ENCODE measurements around the gene BATF.
A peak's percentile ranks its signal among the peaks of the same experiment; 100 is the strongest.

BATF gene

DNA sequence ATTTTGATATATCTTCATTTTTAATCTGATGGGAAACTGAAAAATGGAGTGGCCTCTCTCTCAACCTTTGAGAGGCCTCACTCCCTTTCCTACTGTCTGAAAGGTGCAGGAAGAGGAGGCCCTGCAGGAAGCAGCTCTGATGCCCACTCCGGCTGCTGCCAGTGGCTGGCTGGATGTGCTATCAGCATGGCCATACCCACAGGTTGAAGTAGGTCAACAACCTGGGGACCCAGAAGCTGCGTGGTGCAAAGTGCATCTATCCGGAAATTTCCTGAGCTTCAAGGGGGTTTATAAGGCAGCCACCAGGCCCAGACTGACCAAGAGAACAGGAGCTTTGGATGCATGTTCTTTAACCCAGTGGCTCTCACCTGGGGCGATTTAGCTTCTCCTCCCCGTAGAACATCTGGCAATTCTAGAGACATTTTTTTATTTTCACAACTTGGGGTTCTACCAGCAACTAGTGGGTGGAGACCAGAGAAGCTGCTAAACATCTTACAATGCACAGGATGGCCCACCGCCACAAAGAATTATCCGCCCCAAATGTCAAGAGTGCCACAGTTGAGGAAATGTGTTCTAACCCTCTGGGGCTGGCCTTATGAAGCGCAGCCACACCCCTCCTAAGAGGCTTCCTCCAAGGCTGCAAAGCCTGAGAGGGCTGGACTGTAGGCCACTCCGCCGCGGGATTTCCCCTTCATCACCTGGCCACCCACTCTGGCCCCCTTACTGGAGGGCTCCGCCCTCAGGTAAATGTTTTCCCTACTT is 8.2 kb upstream of the BATF start:
- H3K4me3 ChIP-seq (ENCODE audit: low read depth in 1 of 2, low read length in 1 of 2) = no peak overlapping the region
- no peaks in the 10 kb centered on the region for H3K36me3 ChIP-seq
- no peaks in the 10 kb centered on the region for H3K9me3 ChIP-seq
- H3K27me3 ChIP-seq = no peaks in the 10 kb centered on the region
- TF ChIP-seq, protein P1, sequence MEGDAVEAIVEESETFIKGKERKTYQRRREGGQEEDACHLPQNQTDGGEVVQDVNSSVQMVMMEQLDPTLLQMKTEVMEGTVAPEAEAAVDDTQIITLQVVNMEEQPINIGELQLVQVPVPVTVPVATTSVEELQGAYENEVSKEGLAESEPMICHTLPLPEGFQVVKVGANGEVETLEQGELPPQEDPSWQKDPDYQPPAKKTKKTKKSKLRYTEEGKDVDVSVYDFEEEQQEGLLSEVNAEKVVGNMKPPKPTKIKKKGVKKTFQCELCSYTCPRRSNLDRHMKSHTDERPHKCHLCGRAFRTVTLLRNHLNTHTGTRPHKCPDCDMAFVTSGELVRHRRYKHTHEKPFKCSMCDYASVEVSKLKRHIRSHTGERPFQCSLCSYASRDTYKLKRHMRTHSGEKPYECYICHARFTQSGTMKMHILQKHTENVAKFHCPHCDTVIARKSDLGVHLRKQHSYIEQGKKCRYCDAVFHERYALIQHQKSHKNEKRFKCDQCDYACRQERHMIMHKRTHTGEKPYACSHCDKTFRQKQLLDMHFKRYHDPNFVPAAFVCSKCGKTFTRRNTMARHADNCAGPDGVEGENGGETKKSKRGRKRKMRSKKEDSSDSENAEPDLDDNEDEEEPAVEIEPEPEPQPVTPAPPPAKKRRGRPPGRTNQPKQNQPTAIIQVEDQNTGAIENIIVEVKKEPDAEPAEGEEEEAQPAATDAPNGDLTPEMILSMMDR (IDR thresholded peaks at IDR 0.05) = no peak
- H3K4me1 ChIP-seq (ENCODE audit: control insufficient read depth in 1 of 2, insufficient read depth in 1 of 2, low read depth in 1 of 2, low read length in 1 of 2) = peaks cover 14 to 15% of the 10 kb centered on the region in 2 experiments
- H3K27ac ChIP-seq = no peak overlapping the region

DNA sequence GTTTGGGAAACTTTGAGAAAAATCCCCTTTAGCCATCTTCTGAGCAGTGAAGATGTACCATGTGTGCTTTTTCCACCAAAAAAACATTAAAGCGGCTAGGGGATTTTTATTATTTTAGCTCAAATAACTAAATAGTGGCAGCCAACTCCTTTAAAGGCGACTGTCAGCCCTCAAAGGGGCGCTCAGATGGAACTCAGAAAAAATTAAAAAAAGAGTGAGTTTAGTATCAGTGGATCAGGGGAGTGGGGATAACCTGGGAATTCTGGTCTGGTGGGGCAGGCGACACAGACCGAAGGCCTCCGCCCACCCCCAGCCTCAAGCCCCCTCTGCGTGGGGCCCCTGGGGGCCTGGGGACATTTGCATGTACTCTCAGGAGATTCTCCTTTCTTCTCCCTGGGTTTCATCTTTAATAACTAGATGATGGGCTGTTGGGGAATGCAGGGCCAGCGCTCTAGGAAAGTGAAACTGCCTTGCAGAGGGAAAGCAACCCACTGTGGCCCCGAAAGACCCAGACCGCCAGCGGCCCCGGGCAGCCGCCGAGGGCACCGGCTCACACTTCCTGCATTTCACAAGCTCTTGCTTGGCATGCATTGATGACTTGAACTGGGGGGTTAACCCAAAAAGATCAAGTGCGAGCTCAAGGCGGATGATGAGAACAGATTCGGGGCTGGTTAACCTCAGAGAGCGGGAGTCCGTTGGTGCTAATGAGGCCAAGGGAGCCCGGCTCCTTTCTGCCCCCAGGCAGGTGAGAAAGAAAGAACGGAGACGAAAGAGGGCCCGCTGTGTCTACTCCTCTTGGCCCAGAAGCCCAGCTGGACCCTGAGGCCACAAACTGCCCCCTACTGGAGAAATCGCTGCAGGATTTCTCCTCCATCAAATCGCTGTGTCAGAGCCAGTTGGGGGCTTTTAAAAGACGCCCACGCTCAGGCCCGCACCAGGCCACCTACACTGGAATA is 7.3 kb upstream of the BATF start:
- no peaks in the 10 kb centered on the region for H3K27me3 ChIP-seq
- H3K27ac ChIP-seq = no peak overlapping the region
- TF ChIP-seq, protein P1 (IDR thresholded peaks at IDR 0.05) = no peak

DNA sequence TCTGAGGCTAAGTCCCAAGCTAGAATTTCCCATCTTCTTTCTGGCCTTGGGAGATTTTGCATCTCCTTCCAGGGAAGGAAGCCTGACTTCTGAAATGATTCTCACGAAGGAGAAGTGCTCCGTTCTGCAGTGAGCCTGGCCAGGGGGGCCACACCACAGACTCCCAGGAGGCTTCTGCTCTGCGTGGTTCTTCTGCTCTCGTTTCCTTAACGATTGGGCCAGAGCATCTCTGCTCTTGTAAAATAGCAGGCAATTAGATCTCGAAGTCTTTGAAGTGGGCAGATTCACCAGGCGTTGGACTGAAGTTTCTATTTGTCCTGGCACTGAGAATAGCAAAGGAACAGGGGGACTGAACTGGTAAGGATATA is 6.7 kb upstream of the BATF start:
- Histone ChIP-seq H3K27ac (no peak overlapping the region), H3K36me3 (no peaks in the 10 kb centered on the region), H3K4me3 (ENCODE audit: low read depth in 1 of 2, low read length in 1 of 2) (peak overlapping the region; percentile 36 to 51), H3K9me3 (no peaks in the 10 kb centered on the region), H3K4me1 (ENCODE audit: control insufficient read depth in 1 of 2, insufficient read depth in 1 of 2, low read depth in 1 of 2, low read length in 1 of 2) (peaks cover 14 to 15% of the 10 kb centered on the region in 2 experiments), H3K27me3 (no peaks in the 10 kb centered on the region)
- TF ChIP-seq, protein P1 (IDR thresholded peaks at IDR 0.05) = no peak

More for the DNA sequence above, 7.3 kb upstream of the BATF start:
- H3K4me1 ChIP-seq (ENCODE audit: control insufficient read depth in 1 of 2, insufficient read depth in 1 of 2, low read depth in 1 of 2, low read length in 1 of 2) = peaks cover 14 to 15% of the 10 kb centered on the region in 2 experiments
- H3K4me3 ChIP-seq (ENCODE audit: low read depth in 1 of 2, low read length in 1 of 2) = peak overlapping the region; percentile 36 to 51
- H3K9me3 ChIP-seq = no peaks in the 10 kb centered on the region
- H3K36me3 ChIP-seq = no peaks in the 10 kb centered on the region

DNA sequence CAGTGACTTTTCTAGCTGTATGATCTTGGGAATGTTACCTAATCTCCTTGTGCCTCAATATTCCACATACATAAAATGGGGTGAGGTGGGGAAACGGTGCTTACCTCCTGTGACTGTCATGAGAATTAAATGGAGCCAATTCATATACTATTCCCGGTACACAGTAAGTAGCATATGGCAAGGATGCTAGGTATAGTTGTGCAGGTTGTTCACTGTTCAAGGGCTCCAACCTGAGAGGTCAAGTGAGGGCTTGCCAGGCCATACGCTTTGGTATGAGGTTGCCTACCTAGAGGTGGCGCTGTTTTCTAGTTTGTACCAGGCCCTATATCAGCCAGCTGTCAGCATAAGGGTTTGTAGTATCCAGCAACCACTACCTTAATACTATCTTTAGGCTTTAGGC is 3.6 kb upstream of the BATF start:
- Histone ChIP-seq H3K4me3 (ENCODE audit: low read depth in 1 of 2, low read length in 1 of 2) (no peak overlapping the region), H3K4me1 (ENCODE audit: control insufficient read depth in 1 of 2, insufficient read depth in 1 of 2, low read depth in 1 of 2, low read length in 1 of 2) (peaks cover 30 to 33% of the 10 kb centered on the region in 2 experiments), H3K27ac (no peak overlapping the region), H3K27me3 (no peaks in the 10 kb centered on the region), H3K9me3 (no peaks in the 10 kb centered on the region), H3K36me3 (no peaks in the 10 kb centered on the region)
- TF ChIP-seq, protein P1 (IDR thresholded peaks at IDR 0.05) = peak; percentile 53

DNA sequence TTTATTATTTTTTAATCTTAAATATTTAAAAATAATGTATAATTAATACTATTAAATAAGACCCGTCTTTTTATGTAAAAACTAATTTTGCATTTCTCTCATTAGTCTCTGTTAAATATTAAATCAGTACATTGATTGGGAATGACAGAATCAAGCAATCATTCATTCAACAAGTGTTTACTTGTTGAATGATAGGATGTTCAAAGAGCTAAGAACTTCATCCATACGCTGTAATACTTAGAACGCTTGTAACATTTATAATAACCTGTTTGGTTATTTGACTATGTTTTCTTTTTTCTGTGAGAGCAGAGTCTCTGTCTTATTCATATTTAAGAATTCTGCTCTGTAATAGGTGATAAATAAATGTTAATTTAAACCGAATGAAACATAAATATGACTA is 2.9 kb upstream of the BATF start:
- TF ChIP-seq, protein P1 (IDR thresholded peaks at IDR 0.05) = no peak
- Histone ChIP-seq H3K4me1 (ENCODE audit: control insufficient read depth in 1 of 2, insufficient read depth in 1 of 2, low read depth in 1 of 2, low read length in 1 of 2) (peaks cover 38 to 41% of the 10 kb centered on the region in 2 experiments), H3K27ac (no peak overlapping the region), H3K9me3 (no peaks in the 10 kb centered on the region), H3K4me3 (ENCODE audit: low read depth in 1 of 2, low read length in 1 of 2) (no peak overlapping the region), H3K27me3 (no peaks in the 10 kb centered on the region), H3K36me3 (no peaks in the 10 kb centered on the region)
